ENCODE measurements around the gene CUEDC1.

DNA sequence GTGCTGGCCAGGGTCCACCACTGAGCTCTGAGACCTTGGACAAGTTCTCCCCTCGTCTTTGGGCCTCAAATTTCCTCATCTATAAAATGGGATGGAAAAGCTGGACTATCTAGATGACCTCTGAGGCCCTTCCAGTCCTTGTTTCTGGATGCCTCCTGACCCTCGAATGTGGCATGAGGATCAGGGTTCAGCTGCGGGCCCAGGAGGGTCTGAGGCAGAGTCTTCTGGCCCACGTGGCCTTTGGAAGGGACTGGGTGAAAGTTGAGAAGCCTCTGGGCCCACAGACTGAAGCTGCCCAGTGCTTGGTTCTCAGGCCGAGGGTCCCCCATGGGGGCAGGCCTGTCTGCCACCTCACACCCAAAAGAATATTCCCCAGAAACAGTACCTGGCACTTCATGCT, 88.5 kb downstream of the CUEDC1 start:
- no peak for TF ChIP-seq CTCF (IDR thresholded peaks at IDR 0.05)
- TF ChIP-seq POLR2A (IDR thresholded peaks at IDR 0.05): no peak

Measured in heart left ventricle (tissue), 13 donors.